ENCODE data around the gene PITPNM3. TPM values are rescaled to one million over a fixed set of nuclear protein-coding genes. Genes with fewer than 3 reads are reported as not detected.
A peak's percentile ranks its signal among the peaks of the same experiment; 100 is the strongest.

Gene PITPNM3
- total and polyA plus RNA-seq, 4 donors = 0.38 to 3.6 (median 1.2) TPM

GRCh38 chr17:6571452-6571781 is 15.1 kb upstream of the PITPNM3 start:
- DNase-seq = no peak
- WGBS, 2 donors = 31 to 33% methylated on average over 7 of the region's 7 CpGs
- Histone ChIP-seq H3K4me3 (ENCODE audit: low read length in 2 of 2) (no peak overlapping the region), H3K27ac (ENCODE audit: low read depth in 1 of 2, low read length in 2 of 2) (no peak overlapping the region), H3K27me3 (ENCODE audit: control insufficient read depth in 1 of 2, insufficient read depth in 2 of 2, low read length in 1 of 2) (no peaks in the 10 kb centered on the region), H3K9me3 (ENCODE audit: control insufficient read depth, low read length) (no peaks in the 10 kb centered on the region), H3K36me3 (ENCODE audit: control insufficient read depth in 1 of 2, insufficient read depth in 2 of 2, low read length in 1 of 2) (no peaks in the 10 kb centered on the region), H3K4me1 (ENCODE audit: control insufficient read depth in 1 of 2, insufficient read depth in 2 of 2, low read length in 2 of 2) (no peaks in the 10 kb centered on the region)
- intact Hi-C loops (cut with DNase I) = no loop called here
- ATAC-seq (ENCODE audit: low FRiP score) = no peak

GRCh38 chr17:6570731-6571451 is 14.5 kb upstream of the PITPNM3 start:
- no peak for DNase-seq
- ATAC-seq (ENCODE audit: low FRiP score) = no peak
- Histone ChIP-seq H3K4me1 (ENCODE audit: control insufficient read depth in 1 of 2, insufficient read depth in 2 of 2, low read length in 2 of 2) (no peaks in the 10 kb centered on the region), H3K36me3 (ENCODE audit: control insufficient read depth in 1 of 2, insufficient read depth in 2 of 2, low read length in 1 of 2) (no peaks in the 10 kb centered on the region), H3K27ac (ENCODE audit: low read depth in 1 of 2, low read length in 2 of 2) (no peak overlapping the region), H3K4me3 (ENCODE audit: low read length in 2 of 2) (no peak overlapping the region), H3K9me3 (ENCODE audit: control insufficient read depth, low read length) (no peaks in the 10 kb centered on the region), H3K27me3 (ENCODE audit: control insufficient read depth in 1 of 2, insufficient read depth in 2 of 2, low read length in 1 of 2) (no peaks in the 10 kb centered on the region)
- 45 to 50% methylated on average over 18 of the region's 18 CpGs for WGBS, 2 donors
- intact Hi-C loops (cut with DNase I) = no loop called here

- DNase-seq = no peak
Observed at GRCh38 chr17:6569370-6570285, 13.3 kb upstream of the PITPNM3 start.

GRCh38 chr17:6568184-6568758 is 11.9 kb upstream of the PITPNM3 start:
- no peak for DNase-seq
- intact Hi-C loops (cut with DNase I) = no loop called here

More at GRCh38 chr17:6569370-6570285, 13.3 kb upstream of the PITPNM3 start:
- 82 to 86% methylated on average over 10 of the region's 10 CpGs for whole genome bisulfite sequencing, 2 donors
- Histone ChIP-seq H3K4me1 (ENCODE audit: control insufficient read depth in 1 of 2, insufficient read depth in 2 of 2, low read length in 2 of 2) (no peaks in the 10 kb centered on the region), H3K4me3 (ENCODE audit: low read length in 2 of 2) (no peak overlapping the region), H3K27me3 (ENCODE audit: control insufficient read depth in 1 of 2, insufficient read depth in 2 of 2, low read length in 1 of 2) (no peaks in the 10 kb centered on the region), H3K9me3 (ENCODE audit: control insufficient read depth, low read length) (no peaks in the 10 kb centered on the region), H3K36me3 (ENCODE audit: control insufficient read depth in 1 of 2, insufficient read depth in 2 of 2, low read length in 1 of 2) (no peaks in the 10 kb centered on the region), H3K27ac (ENCODE audit: low read depth in 1 of 2, low read length in 2 of 2) (no peak overlapping the region)
- intact Hi-C loops (cut with DNase I) = no loop called here
- no peak for ATAC-seq (ENCODE audit: low FRiP score)

GRCh38 chr17:6567528-6568183 is 11.3 kb upstream of the PITPNM3 start:
- Histone ChIP-seq H3K4me3 (ENCODE audit: low read length in 2 of 2) (no peak overlapping the region), H3K4me1 (ENCODE audit: control insufficient read depth in 1 of 2, insufficient read depth in 2 of 2, low read length in 2 of 2) (no peaks in the 10 kb centered on the region), H3K27me3 (ENCODE audit: control insufficient read depth in 1 of 2, insufficient read depth in 2 of 2, low read length in 1 of 2) (no peaks in the 10 kb centered on the region), H3K9me3 (ENCODE audit: control insufficient read depth, low read length) (no peaks in the 10 kb centered on the region), H3K36me3 (ENCODE audit: control insufficient read depth in 1 of 2, insufficient read depth in 2 of 2, low read length in 1 of 2) (no peaks in the 10 kb centered on the region), H3K27ac (ENCODE audit: low read depth in 1 of 2, low read length in 2 of 2) (no peak overlapping the region)
- ATAC-seq (ENCODE audit: low FRiP score) (no peak), DNase-seq (no peak)
- intact Hi-C loops (cut with DNase I) = no loop called here
- WGBS, 2 donors = 62 to 65% methylated on average over 15 of the region's 15 CpGs

More at GRCh38 chr17:6568184-6568758, 11.9 kb upstream of the PITPNM3 start:
- no peaks in the 10 kb centered on the region for H3K36me3 ChIP-seq (ENCODE audit: control insufficient read depth in 1 of 2, insufficient read depth in 2 of 2, low read length in 1 of 2)
- 93 to 94% methylated on average over 12 of the region's 12 CpGs for WGBS, 2 donors
- no peak overlapping the region for H3K27ac ChIP-seq (ENCODE audit: low read depth in 1 of 2, low read length in 2 of 2)
- H3K9me3 ChIP-seq (ENCODE audit: control insufficient read depth, low read length) = no peaks in the 10 kb centered on the region
- no peak overlapping the region for H3K4me3 ChIP-seq (ENCODE audit: low read length in 2 of 2)
- H3K4me1 ChIP-seq (ENCODE audit: control insufficient read depth in 1 of 2, insufficient read depth in 2 of 2, low read length in 2 of 2) = no peaks in the 10 kb centered on the region
- H3K27me3 ChIP-seq (ENCODE audit: control insufficient read depth in 1 of 2, insufficient read depth in 2 of 2, low read length in 1 of 2) = no peaks in the 10 kb centered on the region
- ATAC-seq (ENCODE audit: low FRiP score) = no peak

GRCh38 chr17:6561446-6561845 is 5.1 kb upstream of the PITPNM3 start:
- no peak overlapping the region for H3K4me3 ChIP-seq (ENCODE audit: low read length in 2 of 2)
- intact Hi-C loops (cut with DNase I) = no loop called here
- DNase-seq (no peak), ATAC-seq (ENCODE audit: low FRiP score) (no peak)
- no peaks in the 10 kb centered on the region for H3K36me3 ChIP-seq (ENCODE audit: control insufficient read depth in 1 of 2, insufficient read depth in 2 of 2, low read length in 1 of 2)
- no peaks in the 10 kb centered on the region for H3K4me1 ChIP-seq (ENCODE audit: control insufficient read depth in 1 of 2, insufficient read depth in 2 of 2, low read length in 2 of 2)
- no peaks in the 10 kb centered on the region for H3K9me3 ChIP-seq (ENCODE audit: control insufficient read depth, low read length)
- H3K27ac ChIP-seq (ENCODE audit: low read depth in 1 of 2, low read length in 2 of 2) = no peak overlapping the region
- H3K27me3 ChIP-seq (ENCODE audit: control insufficient read depth in 1 of 2, insufficient read depth in 2 of 2, low read length in 1 of 2) = no peaks in the 10 kb centered on the region

GRCh38 chr17:6560496-6560895 is 4.1 kb upstream of the PITPNM3 start:
- DNase-seq (no peak), ATAC-seq (ENCODE audit: low FRiP score) (no peak)
- no peaks in the 10 kb centered on the region for H3K4me1 ChIP-seq (ENCODE audit: control insufficient read depth in 1 of 2, insufficient read depth in 2 of 2, low read length in 2 of 2)
- H3K9me3 ChIP-seq (ENCODE audit: control insufficient read depth, low read length) = no peaks in the 10 kb centered on the region
- no peak overlapping the region for H3K4me3 ChIP-seq (ENCODE audit: low read length in 2 of 2)
- no peaks in the 10 kb centered on the region for H3K36me3 ChIP-seq (ENCODE audit: control insufficient read depth in 1 of 2, insufficient read depth in 2 of 2, low read length in 1 of 2)
- WGBS, 2 donors = 82 to 86% methylated on average over 3 of the region's 3 CpGs
- H3K27ac ChIP-seq (ENCODE audit: low read depth in 1 of 2, low read length in 2 of 2) = no peak overlapping the region
- intact Hi-C loops (cut with DNase I) = no loop called here
- no peaks in the 10 kb centered on the region for H3K27me3 ChIP-seq (ENCODE audit: control insufficient read depth in 1 of 2, insufficient read depth in 2 of 2, low read length in 1 of 2)

GRCh38 chr17:6559753-6560215 is 3.4 kb upstream of the PITPNM3 start:
- Histone ChIP-seq H3K4me1 (ENCODE audit: control insufficient read depth in 1 of 2, insufficient read depth in 2 of 2, low read length in 2 of 2) (no peaks in the 10 kb centered on the region), H3K4me3 (ENCODE audit: low read length in 2 of 2) (no peak overlapping the region), H3K9me3 (ENCODE audit: control insufficient read depth, low read length) (no peaks in the 10 kb centered on the region), H3K27me3 (ENCODE audit: control insufficient read depth in 1 of 2, insufficient read depth in 2 of 2, low read length in 1 of 2) (no peaks in the 10 kb centered on the region), H3K27ac (ENCODE audit: low read depth in 1 of 2, low read length in 2 of 2) (no peak overlapping the region), H3K36me3 (ENCODE audit: control insufficient read depth in 1 of 2, insufficient read depth in 2 of 2, low read length in 1 of 2) (no peaks in the 10 kb centered on the region)
- no peak for ATAC-seq (ENCODE audit: low FRiP score)
- intact Hi-C loops (cut with DNase I) = no loop called here
- DNase-seq = peak in 1 of 2 donors; percentile 31
- WGBS, 2 donors = 93 to 95% methylated on average over 5 of the region's 5 CpGs
